WTC11 (cell line): Measurements from ENCODE around the gene OGT. TPM values are rescaled to one million over a fixed set of nuclear protein-coding genes. Genes with fewer than 3 reads are reported as not detected.
A peak's percentile ranks its signal among the peaks of the same experiment; 100 is the strongest.

Experiments used
- ATAC-seq: fragments of 200-7000 bp; cut with Tn5 transposase; 2 replicates; pipeline ENCODE4 v1.10.0; 2021; ENCODE audit warnings: mild to moderate bottlenecking, moderate library complexity
- CTCF ChIA-PET: fragments of 300-600 bp; sonication (Branson Sonifier 250); formaldehyde crosslinking; loops from one replicate; lab custom pipeline; 2021; ENCODE audit warnings: antibody characterized with exemption; lab: Charles Lee
- POLR2A ChIA-PET: fragments of 350-600 bp; sonication (Branson Sonifier 250); formaldehyde crosslinking; loops from one replicate; lab custom pipeline; 2021; ENCODE audit warnings: antibody characterized with exemption; lab: Charles Lee
- DNase-seq: peaks from one replicate; pipeline ENCODE4 v3.0.0; 2021; ENCODE audit warnings: low spot score
- H3K27ac Mint-ChIP-seq: 2 replicates; pipeline ENCODE4 v1.8.0; 2021; ENCODE audit warnings: mixed read lengths
- H3K27me3 Mint-ChIP-seq: 2 replicates; pipeline ENCODE4 v1.8.0; 2021; ENCODE audit warnings: low read depth, mild to moderate bottlenecking, moderate library complexity, mixed read lengths
- H3K36me3 Mint-ChIP-seq: 2 replicates; pipeline ENCODE4 v1.8.0; 2021; ENCODE audit warnings: mixed read lengths
- H3K4me1 Mint-ChIP-seq: 2 replicates; pipeline ENCODE4 v1.8.0; 2022; ENCODE audit warnings: mixed read lengths
- H3K4me3 Mint-ChIP-seq: 2 replicates; pipeline ENCODE4 v1.8.0; 2021; ENCODE audit warnings: mild to moderate bottlenecking, moderate library complexity, mixed read lengths
- H3K9me3 Mint-ChIP-seq: 2 replicates; pipeline ENCODE4 v1.8.0; 2021; ENCODE audit warnings: mixed read lengths
- CBFB ChIP-seq: sonication (generic); formaldehyde crosslinking; IDR thresholded peaks from 2 replicates; pipeline ENCODE4 v1.8.1; 2022; ENCODE audit warnings: mild to moderate bottlenecking, low read depth, missing genetic modification reagents
- CREM ChIP-seq: sonication (generic); formaldehyde crosslinking; IDR thresholded peaks from 2 replicates; pipeline ENCODE4 v1.8.1; 2022; ENCODE audit warnings: mild to moderate bottlenecking, missing genetic modification reagents, moderate library complexity
- JAZF1 ChIP-seq: fragments of 250-450 bp; sonication (Bioruptor Pico); IDR thresholded peaks from 2 replicates; pipeline ENCODE4 v1.9.0; 2021; ENCODE audit warnings: moderate library complexity, mild to moderate bottlenecking, inconsistent platforms
- MYBL2 ChIP-seq: sonication (generic); formaldehyde crosslinking; IDR thresholded peaks from 2 replicates; pipeline ENCODE4 v1.8.1; 2023; ENCODE audit warnings: mild to moderate bottlenecking, moderate library complexity, missing genetic modification reagents
- OVOL2 ChIP-seq: fragments of 250-450 bp; sonication (Bioruptor Pico); IDR thresholded peaks from 2 replicates; pipeline ENCODE4 v1.9.0; 2021; ENCODE audit warnings: mild to moderate bottlenecking, borderline replicate concordance
- SMAD3 ChIP-seq: sonication (generic); formaldehyde crosslinking; IDR thresholded peaks from 2 replicates; pipeline ENCODE4 v1.8.0; 2022; ENCODE audit warnings: missing genetic modification reagents, mild to moderate bottlenecking, borderline replicate concordance
- SMAD4 ChIP-seq: sonication (generic); formaldehyde crosslinking; IDR thresholded peaks from 2 replicates; pipeline ENCODE4 v1.8.0; 2022; ENCODE audit warnings: mild to moderate bottlenecking, missing genetic modification reagents
- TEAD1 ChIP-seq: sonication (generic); formaldehyde crosslinking; IDR thresholded peaks from 2 replicates; pipeline ENCODE4 v1.8.0; 2022; ENCODE audit warnings: mild to moderate bottlenecking, missing genetic modification reagents
- ZBTB21 ChIP-seq: sonication (generic); formaldehyde crosslinking; IDR thresholded peaks from 2 replicates; pipeline ENCODE4 v1.8.1; 2023; ENCODE audit warnings: mild to moderate bottlenecking, missing genetic modification reagents, borderline replicate concordance
- ZNF219 ChIP-seq: sonication (generic); formaldehyde crosslinking; IDR thresholded peaks from 2 replicates; pipeline ENCODE4 v1.8.0; 2023; ENCODE audit warnings: missing genetic modification reagents, mild to moderate bottlenecking, borderline replicate concordance
- ZNF396 ChIP-seq: fragments of 250-450 bp; sonication (Bioruptor Pico); IDR thresholded peaks from 2 replicates; pipeline ENCODE4 v1.8.0; 2021; ENCODE audit warnings: mild to moderate bottlenecking, moderate library complexity, borderline replicate concordance
- ZNF416 ChIP-seq: fragments of 250-450 bp; sonication (Bioruptor Pico); IDR thresholded peaks from 2 replicates; pipeline ENCODE4 v1.9.0; 2021; ENCODE audit warnings: mild to moderate bottlenecking, inconsistent platforms
- total RNA-seq: library from RNA; stranded (reverse); gene quantifications from 3 replicates; pipeline ENCODE4 v1.2.3, GENCODE V29; 2021
- TF ChIP-seq, protein P1 (sequence below): sonication (generic); formaldehyde crosslinking; IDR thresholded peaks from 2 replicates; pipeline ENCODE4 v1.8.1; 2022; ENCODE audit warnings: missing genetic modification reagents, borderline replicate concordance
- TF ChIP-seq, protein P2 (sequence below): fragments of 200-600 bp; IDR thresholded peaks from 2 replicates; pipeline ENCODE4 v1.8.0; 2022; ENCODE audit warnings: antibody characterized with exemption
- TF ChIP-seq, protein P3 (sequence below): sonication (generic); formaldehyde crosslinking; IDR thresholded peaks from 2 replicates; pipeline ENCODE4 v1.8.1; 2023; ENCODE audit warnings: mild to moderate bottlenecking, missing genetic modification reagents, borderline replicate concordance
- TF ChIP-seq, protein P4 (sequence below): fragments of 250-450 bp; sonication (Bioruptor Pico); IDR thresholded peaks from 2 replicates; pipeline ENCODE4 v1.9.0; 2021; ENCODE audit warnings: mild to moderate bottlenecking
- TF ChIP-seq, protein P5 (sequence below): sonication (generic); formaldehyde crosslinking; IDR thresholded peaks from 2 replicates; pipeline ENCODE4 v1.8.1; 2022; ENCODE audit warnings: mild to moderate bottlenecking, moderate library complexity, missing genetic modification reagents
- TF ChIP-seq, protein P6 (sequence below): sonication (generic); formaldehyde crosslinking; IDR thresholded peaks from 2 replicates; pipeline ENCODE4 v1.8.1; 2023; ENCODE audit warnings: mild to moderate bottlenecking, moderate library complexity, missing genetic modification reagents
- TF ChIP-seq, protein P7 (sequence below): sonication (generic); formaldehyde crosslinking; IDR thresholded peaks from 2 replicates; pipeline ENCODE4 v1.8.1; 2022; ENCODE audit warnings: mild to moderate bottlenecking, missing genetic modification reagents, moderate library complexity, borderline replicate concordance

OGT gene
- total RNA-seq, 1 experiment from 2014 or later, result 126 TPM

DNA sequence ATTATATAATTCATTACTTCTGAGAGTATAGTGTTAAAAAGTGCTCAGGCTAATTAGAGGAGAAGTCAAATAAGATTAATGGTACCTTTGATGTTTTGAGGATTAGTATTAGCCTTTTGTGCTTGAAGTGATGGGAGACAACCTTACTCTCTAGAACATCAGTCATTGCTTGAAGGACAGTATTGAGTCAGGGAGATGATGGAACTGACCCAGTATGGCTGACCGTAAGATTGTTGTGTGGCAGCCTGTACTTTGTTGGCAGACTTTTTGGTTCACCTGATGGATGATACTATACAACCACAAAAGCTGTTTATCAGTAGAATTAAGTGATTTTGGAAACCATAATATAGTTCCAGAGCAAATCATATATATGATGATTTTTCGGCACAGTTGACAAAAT is 9.9 kb downstream of the OGT start:
- no peak overlapping the region for H3K4me3 Mint-ChIP-seq
- ATAC-seq, result no peak
- DNase-seq, result no peak
- peaks cover 32% of the 10 kb centered on the region for H3K36me3 Mint-ChIP-seq
- no peak overlapping the region; the same call in 1 of the 2 replicates for H3K27ac Mint-ChIP-seq
- no peaks in the 10 kb centered on the region for H3K9me3 Mint-ChIP-seq
- H3K4me1 Mint-ChIP-seq, result peaks cover 37% of the 10 kb centered on the region
- ChIA-PET CTCF (no interaction called here), POLR2A (no interaction called here)
- TF ChIP-seq SMAD3 (CRISPR knock-in tag) (no peak), MYBL2 (CRISPR knock-in tag) (no peak), ZNF219 (no peak)
- TF ChIP-seq, all 79 proteins: peak for 0
- H3K27me3 Mint-ChIP-seq, result no peaks in the 10 kb centered on the region

DNA sequence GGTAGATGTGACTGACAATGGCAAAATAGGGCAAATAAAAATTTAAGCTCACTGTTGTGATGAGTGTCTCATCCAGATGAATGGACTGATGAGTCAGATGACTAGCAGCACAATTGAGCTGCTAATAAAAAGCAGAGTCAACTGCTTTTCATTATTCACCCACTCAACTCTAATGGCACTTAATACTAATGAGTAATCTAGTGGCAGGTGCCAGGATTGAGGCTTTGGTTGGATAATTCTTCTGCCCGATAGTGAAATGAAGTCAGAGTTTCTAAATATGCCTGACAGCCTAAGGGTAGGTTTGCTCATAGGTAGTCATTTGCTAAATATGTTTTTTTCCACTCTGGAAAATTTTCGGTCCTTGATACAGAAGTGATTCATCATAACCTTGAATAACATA is 10.4 kb downstream of the OGT start:
- peak overlapping the region; percentile 76; the same call in 1 of the 2 replicates for H3K27ac Mint-ChIP-seq
- ChIA-PET POLR2A (no interaction called here), CTCF (no interaction called here)
- ATAC-seq, result no peak
- H3K9me3 Mint-ChIP-seq, result no peaks in the 10 kb centered on the region
- no peaks in the 10 kb centered on the region for H3K27me3 Mint-ChIP-seq
- H3K4me3 Mint-ChIP-seq, result no peak overlapping the region
- H3K36me3 Mint-ChIP-seq, result peaks cover 32% of the 10 kb centered on the region
- TF ChIP-seq SMAD4 (CRISPR knock-in tag), result no peak
- no peak for TF ChIP-seq ZBTB21
- TF ChIP-seq, protein P1, sequence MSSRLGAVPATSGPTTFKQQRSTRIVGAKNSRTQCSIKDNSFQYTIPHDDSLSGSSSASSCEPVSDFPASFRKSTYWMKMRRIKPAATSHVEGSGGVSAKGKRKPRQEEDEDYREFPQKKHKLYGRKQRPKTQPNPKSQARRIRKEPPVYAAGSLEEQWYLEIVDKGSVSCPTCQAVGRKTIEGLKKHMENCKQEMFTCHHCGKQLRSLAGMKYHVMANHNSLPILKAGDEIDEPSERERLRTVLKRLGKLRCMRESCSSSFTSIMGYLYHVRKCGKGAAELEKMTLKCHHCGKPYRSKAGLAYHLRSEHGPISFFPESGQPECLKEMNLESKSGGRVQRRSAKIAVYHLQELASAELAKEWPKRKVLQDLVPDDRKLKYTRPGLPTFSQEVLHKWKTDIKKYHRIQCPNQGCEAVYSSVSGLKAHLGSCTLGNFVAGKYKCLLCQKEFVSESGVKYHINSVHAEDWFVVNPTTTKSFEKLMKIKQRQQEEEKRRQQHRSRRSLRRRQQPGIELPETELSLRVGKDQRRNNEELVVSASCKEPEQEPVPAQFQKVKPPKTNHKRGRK, result no peak
- TF ChIP-seq, protein P2, sequence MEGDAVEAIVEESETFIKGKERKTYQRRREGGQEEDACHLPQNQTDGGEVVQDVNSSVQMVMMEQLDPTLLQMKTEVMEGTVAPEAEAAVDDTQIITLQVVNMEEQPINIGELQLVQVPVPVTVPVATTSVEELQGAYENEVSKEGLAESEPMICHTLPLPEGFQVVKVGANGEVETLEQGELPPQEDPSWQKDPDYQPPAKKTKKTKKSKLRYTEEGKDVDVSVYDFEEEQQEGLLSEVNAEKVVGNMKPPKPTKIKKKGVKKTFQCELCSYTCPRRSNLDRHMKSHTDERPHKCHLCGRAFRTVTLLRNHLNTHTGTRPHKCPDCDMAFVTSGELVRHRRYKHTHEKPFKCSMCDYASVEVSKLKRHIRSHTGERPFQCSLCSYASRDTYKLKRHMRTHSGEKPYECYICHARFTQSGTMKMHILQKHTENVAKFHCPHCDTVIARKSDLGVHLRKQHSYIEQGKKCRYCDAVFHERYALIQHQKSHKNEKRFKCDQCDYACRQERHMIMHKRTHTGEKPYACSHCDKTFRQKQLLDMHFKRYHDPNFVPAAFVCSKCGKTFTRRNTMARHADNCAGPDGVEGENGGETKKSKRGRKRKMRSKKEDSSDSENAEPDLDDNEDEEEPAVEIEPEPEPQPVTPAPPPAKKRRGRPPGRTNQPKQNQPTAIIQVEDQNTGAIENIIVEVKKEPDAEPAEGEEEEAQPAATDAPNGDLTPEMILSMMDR, result no peak
- TF ChIP-seq, protein P3, sequence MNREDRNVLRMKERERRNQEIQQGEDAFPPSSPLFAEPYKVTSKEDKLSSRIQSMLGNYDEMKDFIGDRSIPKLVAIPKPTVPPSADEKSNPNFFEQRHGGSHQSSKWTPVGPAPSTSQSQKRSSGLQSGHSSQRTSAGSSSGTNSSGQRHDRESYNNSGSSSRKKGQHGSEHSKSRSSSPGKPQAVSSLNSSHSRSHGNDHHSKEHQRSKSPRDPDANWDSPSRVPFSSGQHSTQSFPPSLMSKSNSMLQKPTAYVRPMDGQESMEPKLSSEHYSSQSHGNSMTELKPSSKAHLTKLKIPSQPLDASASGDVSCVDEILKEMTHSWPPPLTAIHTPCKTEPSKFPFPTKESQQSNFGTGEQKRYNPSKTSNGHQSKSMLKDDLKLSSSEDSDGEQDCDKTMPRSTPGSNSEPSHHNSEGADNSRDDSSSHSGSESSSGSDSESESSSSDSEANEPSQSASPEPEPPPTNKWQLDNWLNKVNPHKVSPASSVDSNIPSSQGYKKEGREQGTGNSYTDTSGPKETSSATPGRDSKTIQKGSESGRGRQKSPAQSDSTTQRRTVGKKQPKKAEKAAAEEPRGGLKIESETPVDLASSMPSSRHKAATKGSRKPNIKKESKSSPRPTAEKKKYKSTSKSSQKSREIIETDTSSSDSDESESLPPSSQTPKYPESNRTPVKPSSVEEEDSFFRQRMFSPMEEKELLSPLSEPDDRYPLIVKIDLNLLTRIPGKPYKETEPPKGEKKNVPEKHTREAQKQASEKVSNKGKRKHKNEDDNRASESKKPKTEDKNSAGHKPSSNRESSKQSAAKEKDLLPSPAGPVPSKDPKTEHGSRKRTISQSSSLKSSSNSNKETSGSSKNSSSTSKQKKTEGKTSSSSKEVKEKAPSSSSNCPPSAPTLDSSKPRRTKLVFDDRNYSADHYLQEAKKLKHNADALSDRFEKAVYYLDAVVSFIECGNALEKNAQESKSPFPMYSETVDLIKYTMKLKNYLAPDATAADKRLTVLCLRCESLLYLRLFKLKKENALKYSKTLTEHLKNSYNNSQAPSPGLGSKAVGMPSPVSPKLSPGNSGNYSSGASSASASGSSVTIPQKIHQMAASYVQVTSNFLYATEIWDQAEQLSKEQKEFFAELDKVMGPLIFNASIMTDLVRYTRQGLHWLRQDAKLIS, result no peak
- TF ChIP-seq, protein P4, sequence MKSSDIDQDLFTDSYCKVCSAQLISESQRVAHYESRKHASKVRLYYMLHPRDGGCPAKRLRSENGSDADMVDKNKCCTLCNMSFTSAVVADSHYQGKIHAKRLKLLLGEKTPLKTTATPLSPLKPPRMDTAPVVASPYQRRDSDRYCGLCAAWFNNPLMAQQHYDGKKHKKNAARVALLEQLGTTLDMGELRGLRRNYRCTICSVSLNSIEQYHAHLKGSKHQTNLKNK (CRISPR knock-in tag), result no peak
- no peak for TF ChIP-seq JAZF1 (CRISPR knock-in tag)
- TF ChIP-seq OVOL2 (CRISPR knock-in tag), result no peak
- TF ChIP-seq, protein P5, sequence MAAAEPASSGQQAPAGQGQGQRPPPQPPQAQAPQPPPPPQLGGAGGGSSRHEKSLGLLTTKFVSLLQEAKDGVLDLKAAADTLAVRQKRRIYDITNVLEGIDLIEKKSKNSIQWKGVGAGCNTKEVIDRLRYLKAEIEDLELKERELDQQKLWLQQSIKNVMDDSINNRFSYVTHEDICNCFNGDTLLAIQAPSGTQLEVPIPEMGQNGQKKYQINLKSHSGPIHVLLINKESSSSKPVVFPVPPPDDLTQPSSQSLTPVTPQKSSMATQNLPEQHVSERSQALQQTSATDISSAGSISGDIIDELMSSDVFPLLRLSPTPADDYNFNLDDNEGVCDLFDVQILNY (CRISPR knock-in tag), result no peak
- DNase-seq, result no peak
- H3K4me1 Mint-ChIP-seq, result peaks cover 37% of the 10 kb centered on the region

DNA sequence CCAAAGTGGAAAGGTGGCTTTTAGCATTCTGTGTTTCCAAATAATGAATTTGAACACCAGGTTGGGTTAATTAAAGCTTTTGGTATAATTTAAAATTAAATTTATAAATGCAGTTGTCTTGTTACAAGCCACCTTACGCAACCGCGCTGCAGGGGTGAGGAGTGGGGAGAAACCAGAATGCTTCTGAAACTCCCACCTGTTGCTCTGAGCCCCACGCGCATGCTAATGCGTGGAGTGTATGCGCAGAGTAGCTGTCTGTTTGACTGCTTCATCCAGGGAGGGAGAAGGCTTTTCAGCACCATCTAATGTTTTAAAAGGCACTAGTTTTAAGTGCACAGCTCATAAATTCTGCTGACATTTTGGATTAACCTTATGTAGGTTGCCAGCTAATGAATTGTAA is 12.5 kb downstream of the OGT start:
- no peak overlapping the region for H3K27ac Mint-ChIP-seq
- CTCF ChIA-PET, result no interaction called here
- H3K36me3 Mint-ChIP-seq, result peaks cover 35% of the 10 kb centered on the region
- ATAC-seq (no peak), DNase-seq (peak; percentile 11)
- H3K4me1 Mint-ChIP-seq, result peaks cover 27% of the 10 kb centered on the region
- POLR2A ChIA-PET, result interaction anchor here (1.1 kb wide), 1 partner anchor 12 kb away, joined by 4 read pairs; the partner anchor contains the start of gene OGT
- H3K27me3 Mint-ChIP-seq, result no peaks in the 10 kb centered on the region
- H3K9me3 Mint-ChIP-seq, result no peaks in the 10 kb centered on the region
- H3K4me3 Mint-ChIP-seq, result no peak overlapping the region
- TF ChIP-seq, protein P2, result no peak
- TF ChIP-seq, protein P6, sequence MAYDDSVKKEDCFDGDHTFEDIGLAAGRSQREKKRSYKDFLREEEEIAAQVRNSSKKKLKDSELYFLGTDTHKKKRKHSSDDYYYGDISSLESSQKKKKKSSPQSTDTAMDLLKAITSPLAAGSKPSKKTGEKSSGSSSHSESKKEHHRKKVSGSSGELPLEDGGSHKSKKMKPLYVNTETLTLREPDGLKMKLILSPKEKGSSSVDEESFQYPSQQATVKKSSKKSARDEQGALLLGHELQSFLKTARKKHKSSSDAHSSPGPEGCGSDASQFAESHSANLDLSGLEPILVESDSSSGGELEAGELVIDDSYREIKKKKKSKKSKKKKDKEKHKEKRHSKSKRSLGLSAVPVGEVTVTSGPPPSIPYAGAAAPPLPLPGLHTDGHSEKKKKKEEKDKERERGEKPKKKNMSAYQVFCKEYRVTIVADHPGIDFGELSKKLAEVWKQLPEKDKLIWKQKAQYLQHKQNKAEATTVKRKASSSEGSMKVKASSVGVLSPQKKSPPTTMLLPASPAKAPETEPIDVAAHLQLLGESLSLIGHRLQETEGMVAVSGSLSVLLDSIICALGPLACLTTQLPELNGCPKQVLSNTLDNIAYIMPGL (CRISPR knock-in tag), result no peak
- TF ChIP-seq ZNF396 (no peak), ZNF416 (no peak), TEAD1 (CRISPR knock-in tag) (no peak), CBFB (no peak), CREM (CRISPR knock-in tag) (no peak)
- TF ChIP-seq, protein P7, sequence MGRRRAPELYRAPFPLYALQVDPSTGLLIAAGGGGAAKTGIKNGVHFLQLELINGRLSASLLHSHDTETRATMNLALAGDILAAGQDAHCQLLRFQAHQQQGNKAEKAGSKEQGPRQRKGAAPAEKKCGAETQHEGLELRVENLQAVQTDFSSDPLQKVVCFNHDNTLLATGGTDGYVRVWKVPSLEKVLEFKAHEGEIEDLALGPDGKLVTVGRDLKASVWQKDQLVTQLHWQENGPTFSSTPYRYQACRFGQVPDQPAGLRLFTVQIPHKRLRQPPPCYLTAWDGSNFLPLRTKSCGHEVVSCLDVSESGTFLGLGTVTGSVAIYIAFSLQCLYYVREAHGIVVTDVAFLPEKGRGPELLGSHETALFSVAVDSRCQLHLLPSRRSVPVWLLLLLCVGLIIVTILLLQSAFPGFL (CRISPR knock-in tag), result no peak
